Kidney (tissue), 14 donors: ENCODE measurements around the gene ASS1. TPM values are rescaled to one million over a fixed set of nuclear protein-coding genes. Genes with fewer than 3 reads are reported as not detected.

ENCODE experiments used
- DNase-seq, 5 donors: peaks; one replicate each; pipeline ENCODE4 v3.0.0-alpha.2; 2013 to 2020
- FAIRE-seq: peaks from 2 replicates; lab custom pipeline; 2012; peaks lifted over from hg19 to GRCh38; lab: Jason Lieb, UNC
- H3K27ac ChIP-seq, 2 donors: one replicate each; pipeline ENCODE4 v1.7.0; 2013; ENCODE audit warnings: low read depth in 2 of 2, low read length in 2 of 2, inconsistent platforms in 1 of 2
- H3K27me3 ChIP-seq: one replicate; pipeline ENCODE4 v1.7.1; 2013; ENCODE audit warnings: low read length, inconsistent platforms; ENCODE audit not compliant: control insufficient read depth, insufficient read depth
- H3K36me3 ChIP-seq, 3 donors: one replicate each; pipeline versions ENCODE4 v1.7.0 to v1.7.1; 2013; ENCODE audit warnings: low read length in 3 of 3, control low read depth in 1 of 3, inconsistent platforms in 1 of 3; ENCODE audit not compliant: insufficient read depth in 3 of 3, control insufficient read depth in 2 of 3
- H3K4me1 ChIP-seq, 3 donors: one replicate each; pipeline versions ENCODE4 v1.7.0 to v1.7.1; 2013; ENCODE audit warnings: low read length in 3 of 3, inconsistent platforms in 1 of 3, low read depth in 1 of 3; ENCODE audit not compliant: control insufficient read depth in 2 of 3, insufficient read depth in 2 of 3
- H3K4me3 ChIP-seq, 3 donors: one replicate each; pipeline versions ENCODE4 v1.7.0 to v1.8.1; 2013; ENCODE audit warnings: low read length in 3 of 3, control low read depth in 1 of 3, inconsistent platforms in 1 of 3
- H3K9ac ChIP-seq, 3 donors: one replicate each; pipeline versions ENCODE4 v1.7.0 to v1.7.1; 2013; ENCODE audit warnings: low read length in 3 of 3, control low read depth in 1 of 3, inconsistent platforms in 1 of 3
- H3K9me3 ChIP-seq, 3 donors: one replicate each; pipeline versions ENCODE4 v1.7.0 to v1.7.1; 2013; ENCODE audit warnings: low read length in 3 of 3, control low read depth in 1 of 3, inconsistent platforms in 1 of 3; ENCODE audit not compliant: control insufficient read depth in 2 of 3, insufficient read depth in 1 of 3
- intact Hi-C: fragments of 100-400 bp; cut with DNase I; formaldehyde crosslinking; loops from one replicate; pipeline ENCODE4 v1.11.1; 2022
- polyA plus RNA-seq: library from polyadenylated mRNA; stranded (reverse); fragments of 350-450 nt; fragmentation: Illumina TruSeq; extraction: RNeasy Lipid Tissue Mini Kit (QIAGEN cat#74804); gene quantifications from one replicate; pipeline ENCODE4 v1.2.3, GENCODE V29; 2014; ENCODE audit warnings: low read depth, low replicate concordance; ENCODE audit not compliant: insufficient read depth
- total RNA-seq: library from RNA; stranded (reverse); fragmentation: NEBNext Ultra II Directional; extraction: Animal tissue kit (Norgen Biotek cat#: 25700); gene quantifications from one replicate; pipeline ENCODE4 v1.2.1, GENCODE V29; 2021
- TF ChIP-seq, protein P1 (sequence below): IDR thresholded peaks from 3 replicates; pipeline ENCODE4 v1.5.1; 2012; ENCODE audit warnings: mild to moderate bottlenecking, moderate library complexity, borderline replicate concordance; ENCODE audit not compliant: insufficient read depth; ENCODE audit errors: extremely low read depth
- donor health status: control.
- donor health status: control.
- donor health status: control.
- donor health status: control.
- donor health status: control.
- donor health status: DM: yes; HTN: yes; CAD: no.
- donor health status: Normal renal cell carcinoma (clear cell type).

ASS1 gene
- total and polyA plus RNA-seq, 2 donors from 2014 or later: 124 to 1,185 TPM

DNA sequence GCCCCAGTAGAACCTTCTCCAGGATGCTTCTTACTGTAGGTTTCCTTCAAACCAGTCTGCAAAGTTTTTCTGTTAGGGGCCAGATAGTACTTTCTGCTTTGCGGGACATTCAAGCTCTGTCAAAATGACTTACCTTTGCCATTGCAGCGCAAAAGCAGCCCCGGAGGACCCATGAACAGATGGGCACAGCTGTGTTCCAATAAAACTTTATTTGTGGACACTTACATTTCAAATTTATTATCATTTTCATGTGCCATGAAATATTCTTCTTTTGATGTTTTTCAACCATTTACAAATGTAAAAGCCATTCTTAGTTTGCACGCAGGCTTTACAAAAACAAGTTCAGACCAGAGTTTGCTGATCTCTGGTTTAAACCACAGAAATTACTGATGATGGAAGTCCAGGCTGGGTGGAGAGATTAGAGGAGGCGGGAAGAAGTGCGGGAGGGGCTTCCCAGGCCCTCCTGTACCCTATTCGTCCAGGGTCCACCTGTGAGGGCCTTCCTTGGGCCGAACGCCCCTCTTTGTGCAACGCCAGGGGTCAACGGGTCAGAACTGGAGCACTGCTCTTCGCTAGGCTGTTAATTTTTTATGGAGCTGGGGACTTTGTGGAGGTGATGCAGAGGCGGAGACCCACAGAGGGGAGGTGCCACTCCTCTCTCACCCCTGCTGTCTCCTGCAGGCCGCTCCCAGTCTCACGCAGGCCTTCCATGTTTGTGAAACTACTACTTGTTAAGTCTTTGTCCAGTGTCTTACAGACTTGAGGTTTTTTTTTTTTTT lies 7.6 kb upstream of the ASS1 start:
- FAIRE-seq: no peak

GRCh38 chr9:130438382-130438981 lies 6.3 kb upstream of the ASS1 start:
- Histone ChIP-seq H3K27me3 (no peaks in the 10 kb centered on the region), H3K4me1 (peaks cover 0 to 3% (median 0%) of the 10 kb centered on the region in 3 donors), H3K4me3 (peak overlapping the region in 1 of 3 donors; percentile 18), H3K9me3 (peaks cover 0 to 7% (median 0%) of the 10 kb centered on the region in 3 donors), H3K36me3 (no peaks in the 10 kb centered on the region), H3K9ac (no peak overlapping the region), H3K27ac (peak overlapping the region in 1 of 2 donors; percentile 55)
- intact Hi-C loops: no loop called here
- FAIRE-seq (no peak), DNase-seq (no peak)
- TF ChIP-seq, protein P1, sequence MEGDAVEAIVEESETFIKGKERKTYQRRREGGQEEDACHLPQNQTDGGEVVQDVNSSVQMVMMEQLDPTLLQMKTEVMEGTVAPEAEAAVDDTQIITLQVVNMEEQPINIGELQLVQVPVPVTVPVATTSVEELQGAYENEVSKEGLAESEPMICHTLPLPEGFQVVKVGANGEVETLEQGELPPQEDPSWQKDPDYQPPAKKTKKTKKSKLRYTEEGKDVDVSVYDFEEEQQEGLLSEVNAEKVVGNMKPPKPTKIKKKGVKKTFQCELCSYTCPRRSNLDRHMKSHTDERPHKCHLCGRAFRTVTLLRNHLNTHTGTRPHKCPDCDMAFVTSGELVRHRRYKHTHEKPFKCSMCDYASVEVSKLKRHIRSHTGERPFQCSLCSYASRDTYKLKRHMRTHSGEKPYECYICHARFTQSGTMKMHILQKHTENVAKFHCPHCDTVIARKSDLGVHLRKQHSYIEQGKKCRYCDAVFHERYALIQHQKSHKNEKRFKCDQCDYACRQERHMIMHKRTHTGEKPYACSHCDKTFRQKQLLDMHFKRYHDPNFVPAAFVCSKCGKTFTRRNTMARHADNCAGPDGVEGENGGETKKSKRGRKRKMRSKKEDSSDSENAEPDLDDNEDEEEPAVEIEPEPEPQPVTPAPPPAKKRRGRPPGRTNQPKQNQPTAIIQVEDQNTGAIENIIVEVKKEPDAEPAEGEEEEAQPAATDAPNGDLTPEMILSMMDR: no peak

More for the DNA sequence above, 7.6 kb upstream of the ASS1 start:
- no peak overlapping the region for H3K4me3 ChIP-seq
- no peaks in the 10 kb centered on the region for H3K27me3 ChIP-seq
- H3K4me1 ChIP-seq: peaks cover 0 to 10% (median 0%) of the 10 kb centered on the region in 3 donors
- no peak overlapping the region for H3K27ac ChIP-seq
- TF ChIP-seq, protein P1: no peak
- no peak overlapping the region for H3K9ac ChIP-seq
- no peaks in the 10 kb centered on the region for H3K36me3 ChIP-seq
- intact Hi-C loops: no loop called here
- H3K9me3 ChIP-seq: peaks cover 0 to 7% (median 0%) of the 10 kb centered on the region in 3 donors
- peak in 2 of 5 donors; percentile 52 to 60 for DNase-seq

- no peak overlapping the region for H3K9ac ChIP-seq
- intact Hi-C loops: no loop called here
- no peak overlapping the region for H3K4me3 ChIP-seq
- H3K36me3 ChIP-seq: no peaks in the 10 kb centered on the region
- no peaks in the 10 kb centered on the region for H3K27me3 ChIP-seq
- FAIRE-seq (no peak), DNase-seq (no peak)
- peaks cover 0 to 7% (median 0%) of the 10 kb centered on the region in 3 donors for H3K9me3 ChIP-seq
- no peak overlapping the region for H3K27ac ChIP-seq
- H3K4me1 ChIP-seq: peaks cover 0 to 4% (median 0%) of the 10 kb centered on the region in 3 donors
- TF ChIP-seq, protein P1: no peak
Observed at GRCh38 chr9:130441031-130441430, 3.7 kb upstream of the ASS1 start.
